H9 (cell line): ENCODE measurements around the gene CLEC16A. TPM values are rescaled to one million over a fixed set of nuclear protein-coding genes. Genes with fewer than 3 reads are reported as not detected.

Source experiments
- DNase-seq: peaks from one replicate; pipeline ENCODE4 v3.0.0-alpha.2; 2017
- H2AFZ ChIP-seq: one replicate; pipeline ENCODE4 v1.6.1; 2013; ENCODE audit warnings: mild to moderate bottlenecking, low read length, control low read depth, moderate library complexity
- H2AK5ac ChIP-seq: 2 replicates; pipeline ENCODE4 v1.6.1; 2013; ENCODE audit warnings: low read length, control low read depth, mixed read lengths; ENCODE audit not compliant: insufficient read length
- H2BK120ac ChIP-seq: one replicate; pipeline ENCODE4 v1.6.1; 2013; ENCODE audit warnings: low read depth, mild to moderate bottlenecking, low read length, control low read depth, inconsistent platforms; ENCODE audit not compliant: poor library complexity, severe bottlenecking
- H2BK12ac ChIP-seq: 2 replicates; pipeline ENCODE4 v1.6.1; 2013; ENCODE audit warnings: low read length, control low read depth, mixed read lengths, low read depth; ENCODE audit not compliant: insufficient read length
- H2BK15ac ChIP-seq: 2 replicates; pipeline ENCODE4 v1.6.1; 2013; ENCODE audit warnings: low read depth, low read length, control low read depth
- H2BK20ac ChIP-seq: one replicate; pipeline ENCODE4 v1.6.1; 2013; ENCODE audit warnings: low read depth, mild to moderate bottlenecking, low read length, control low read depth, inconsistent platforms; ENCODE audit not compliant: poor library complexity, severe bottlenecking
- H2BK5ac ChIP-seq: 2 replicates; pipeline ENCODE4 v1.6.1; 2013; ENCODE audit warnings: low read length, control low read depth, mixed read lengths; ENCODE audit not compliant: insufficient read length
- H3K14ac ChIP-seq: 2 replicates; pipeline ENCODE4 v1.6.1; 2013; ENCODE audit warnings: low read length, control low read depth; ENCODE audit not compliant: insufficient read depth
- H3K18ac ChIP-seq: 2 replicates; pipeline ENCODE4 v1.6.1; 2013; ENCODE audit warnings: low read depth, mild to moderate bottlenecking, mixed read lengths, low read length, control low read depth; ENCODE audit not compliant: insufficient read length
- H3K23ac ChIP-seq: 2 replicates; pipeline ENCODE4 v1.6.1; 2013; ENCODE audit warnings: low read length, control low read depth, mixed read lengths, low read depth; ENCODE audit not compliant: insufficient read length
- H3K23me2 ChIP-seq: 2 replicates; pipeline ENCODE4 v1.6.1; 2013; ENCODE audit warnings: low read depth, mild to moderate bottlenecking, mixed read lengths, low read length, control low read depth; ENCODE audit not compliant: insufficient read length, poor library complexity, severe bottlenecking
- H3K27ac ChIP-seq: 2 replicates; pipeline ENCODE4 v1.5.1; 2013; ENCODE audit warnings: low read length, control low read depth, mixed read lengths, low read depth; ENCODE audit not compliant: insufficient read length
- H3K27me3 ChIP-seq: 2 replicates; pipeline ENCODE4 v1.6.1; 2013; ENCODE audit warnings: low read length, control low read depth, inconsistent platforms; ENCODE audit not compliant: insufficient read depth
- H3K4ac ChIP-seq: 2 replicates; pipeline ENCODE4 v1.6.1; 2013; ENCODE audit warnings: low read depth, mild to moderate bottlenecking, control low read depth, inconsistent platforms, low read length, moderate library complexity
- H3K4me1 ChIP-seq: 2 replicates; pipeline ENCODE4 v1.6.1; 2013; ENCODE audit warnings: low read length, control low read depth, inconsistent platforms; ENCODE audit not compliant: insufficient read depth
- H3K4me2 ChIP-seq: 2 replicates; pipeline ENCODE4 v1.6.1; 2013; ENCODE audit warnings: low read length, control low read depth, mixed read lengths; ENCODE audit not compliant: insufficient read length, insufficient read depth
- H3K56ac ChIP-seq: 2 replicates; pipeline ENCODE4 v1.6.1; 2013; ENCODE audit warnings: low read depth, mild to moderate bottlenecking, mixed read lengths, low read length, control low read depth; ENCODE audit not compliant: insufficient read length
- H3K79me1 ChIP-seq: 2 replicates; pipeline ENCODE4 v1.6.1; 2013; ENCODE audit warnings: low read depth, mild to moderate bottlenecking, moderate library complexity, low read length, control low read depth, inconsistent platforms; ENCODE audit not compliant: insufficient read depth, poor library complexity, severe bottlenecking
- H3K79me2 ChIP-seq: 2 replicates; pipeline ENCODE4 v1.6.1; 2013; ENCODE audit warnings: low read length, control low read depth, inconsistent platforms; ENCODE audit not compliant: insufficient read depth
- H3K9ac ChIP-seq: 2 replicates; pipeline ENCODE4 v1.6.1; 2013; ENCODE audit warnings: low read length, control low read depth, mixed read lengths; ENCODE audit not compliant: insufficient read length; ENCODE audit errors: extremely low read depth
- H3K9me3 ChIP-seq: one replicate; pipeline ENCODE4 v1.6.1; 2013; ENCODE audit warnings: low read depth, low read length, inconsistent platforms; ENCODE audit not compliant: control insufficient read depth
- H3T11ph ChIP-seq: one replicate; pipeline ENCODE4 v1.6.1; 2013; ENCODE audit warnings: mild to moderate bottlenecking, low read length, control low read depth, inconsistent platforms
- H4K20me1 ChIP-seq: one replicate; pipeline ENCODE4 v1.6.1; 2013; ENCODE audit not compliant: control insufficient read depth, insufficient read length, insufficient read depth
- H4K5ac ChIP-seq: 2 replicates; pipeline ENCODE4 v1.6.1; 2013; ENCODE audit warnings: low read depth, mild to moderate bottlenecking, mixed read lengths, low read length, control low read depth; ENCODE audit not compliant: insufficient read length
- H4K8ac ChIP-seq: replicated peaks from 2 replicates; pipeline ENCODE4 v1.6.1; 2013; ENCODE audit warnings: low read length, control low read depth, mixed read lengths, low read depth; ENCODE audit not compliant: insufficient read length
- H4K91ac ChIP-seq: 2 replicates; pipeline ENCODE4 v1.6.1; 2013; ENCODE audit warnings: low read depth, mild to moderate bottlenecking, moderate library complexity, mixed read lengths, low read length, control low read depth; ENCODE audit not compliant: insufficient read length
- H3K27ac Mint-ChIP-seq, 3 experiments: 2 replicates in 2 of 3; 3 replicates in 1 of 3; pipeline ENCODE4 v1.8.0; 2020 to 2021; ENCODE audit warnings: mixed read lengths in 3 of 3, mild to moderate bottlenecking in 1 of 3, moderate library complexity in 1 of 3
- H3K27me3 Mint-ChIP-seq: 2 replicates; pipeline ENCODE4 v1.8.0; 2021; ENCODE audit warnings: low read depth, mild to moderate bottlenecking, moderate library complexity, mixed read lengths
- H3K36me3 Mint-ChIP-seq, 3 experiments: 2 replicates in 2 of 3; 3 replicates in 1 of 3; pipeline ENCODE4 v1.8.0; 2020 to 2021; ENCODE audit warnings: low read depth in 3 of 3, mixed read lengths in 3 of 3; ENCODE audit not compliant: insufficient read depth in 1 of 3
- H3K4me1 Mint-ChIP-seq, 2 experiments: 2 replicates each; pipeline ENCODE4 v1.8.0; 2020; ENCODE audit warnings: mixed read lengths in 2 of 2
- H3K4me3 Mint-ChIP-seq, 2 experiments: 2 replicates in 1 of 2; 3 replicates in 1 of 2; pipeline ENCODE4 v1.8.0; 2020 to 2021; ENCODE audit warnings: mild to moderate bottlenecking in 2 of 2, mixed read lengths in 2 of 2, moderate library complexity in 1 of 2
- H3K9me3 Mint-ChIP-seq, 2 experiments: 2 replicates in 1 of 2; 3 replicates in 1 of 2; pipeline ENCODE4 v1.8.0; 2020; ENCODE audit warnings: mild to moderate bottlenecking in 2 of 2, mixed read lengths in 2 of 2, moderate library complexity in 1 of 2
- WGBS: extraction: QIAGEN DNeasy Blood & Tissue Kit; methylation state at CpG from one replicate; pipeline ENCODE4 v1.1.7; 2013; ENCODE audit warnings: missing lambda C conversion rate, low lambda C conversion rate, mixed read lengths; ENCODE audit not compliant: insufficient read length; ENCODE audit errors: extremely low coverage; 5-methylcytosine and 5-hydroxymethylcytosine counted together
- total RNA-seq: library from RNA; stranded (reverse); gene quantifications from 2 replicates; pipeline ENCODE4 v1.2.1, GENCODE V29; 2021
- TF ChIP-seq, protein P1 (sequence below): fragments of 200-600 bp; sonication (generic); conservative IDR thresholded peaks from 3 replicates; pipeline ENCODE4 v1.8.0; 2021; ENCODE audit warnings: antibody characterized with exemption, mild to moderate bottlenecking

Gene CLEC16A
- total RNA-seq, 1 experiment from 2014 or later = 15.2 TPM

- Histone ChIP-seq H3K14ac (no peak overlapping the region), H2BK120ac (no peak overlapping the region), H3K23ac (no peak overlapping the region), H3K9ac (no peak overlapping the region), H2BK12ac (no peak overlapping the region), H3K27ac (no peak overlapping the region), H2AK5ac (no peak overlapping the region), H3K18ac (no peak overlapping the region), H4K20me1 (no peaks in the 10 kb centered on the region), H3K79me1 (peaks cover 6% of the 10 kb centered on the region), H2BK15ac (no peak overlapping the region), H3K4me1 (peaks cover 11% of the 10 kb centered on the region; the same call in 1 of the 2 replicates), H3K56ac (no peak overlapping the region), H2BK5ac (no peak overlapping the region), H4K5ac (no peak overlapping the region), H3K9me3 (no peaks in the 10 kb centered on the region), H2BK20ac (no peak overlapping the region), H4K91ac (no peak overlapping the region), H3K4me2 (peak overlapping the region; percentile 51), H3K23me2 (peaks cover 11% of the 10 kb centered on the region), H3K4ac (no peak overlapping the region), H3T11ph (no peak overlapping the region), H2AFZ (no peak overlapping the region), H3K79me2 (no peaks in the 10 kb centered on the region; the same call in 1 of the 2 replicates), H3K27me3 (no peaks in the 10 kb centered on the region), H4K8ac (no peak overlapping the region)
- peaks cover 8 to 19% (median 8%) of the 10 kb centered on the region in 3 experiments; a peak in 6 of 7 replicates for H3K36me3 Mint-ChIP-seq
- no CpG with 5 or more reads among the region's 7 CpGs for WGBS
- H3K27ac Mint-ChIP-seq = no peak overlapping the region
- peaks cover 52 to 62% of the 10 kb centered on the region in 2 experiments for H3K4me1 Mint-ChIP-seq
- H3K27me3 Mint-ChIP-seq = no peaks in the 10 kb centered on the region; the same call in 1 of the 2 replicates
- H3K4me3 Mint-ChIP-seq = peak overlapping the region; percentile 87 to 95
- no peak for DNase-seq
- TF ChIP-seq, protein P1, sequence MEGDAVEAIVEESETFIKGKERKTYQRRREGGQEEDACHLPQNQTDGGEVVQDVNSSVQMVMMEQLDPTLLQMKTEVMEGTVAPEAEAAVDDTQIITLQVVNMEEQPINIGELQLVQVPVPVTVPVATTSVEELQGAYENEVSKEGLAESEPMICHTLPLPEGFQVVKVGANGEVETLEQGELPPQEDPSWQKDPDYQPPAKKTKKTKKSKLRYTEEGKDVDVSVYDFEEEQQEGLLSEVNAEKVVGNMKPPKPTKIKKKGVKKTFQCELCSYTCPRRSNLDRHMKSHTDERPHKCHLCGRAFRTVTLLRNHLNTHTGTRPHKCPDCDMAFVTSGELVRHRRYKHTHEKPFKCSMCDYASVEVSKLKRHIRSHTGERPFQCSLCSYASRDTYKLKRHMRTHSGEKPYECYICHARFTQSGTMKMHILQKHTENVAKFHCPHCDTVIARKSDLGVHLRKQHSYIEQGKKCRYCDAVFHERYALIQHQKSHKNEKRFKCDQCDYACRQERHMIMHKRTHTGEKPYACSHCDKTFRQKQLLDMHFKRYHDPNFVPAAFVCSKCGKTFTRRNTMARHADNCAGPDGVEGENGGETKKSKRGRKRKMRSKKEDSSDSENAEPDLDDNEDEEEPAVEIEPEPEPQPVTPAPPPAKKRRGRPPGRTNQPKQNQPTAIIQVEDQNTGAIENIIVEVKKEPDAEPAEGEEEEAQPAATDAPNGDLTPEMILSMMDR = no peak
- H3K9me3 Mint-ChIP-seq = no peaks in the 10 kb centered on the region
Measured at GRCh38 chr16:10943064-10943353, 1.4 kb upstream of the CLEC16A start.
